Loucy (cell line): Measurements from ENCODE around the gene CNTNAP2.

Experiments used
- CTCF ChIP-seq: fragments of 200-600 bp; sonication (generic); conservative IDR thresholded peaks from 2 replicates; pipeline ENCODE4 v1.5.1; 2014; ENCODE audit warnings: mild to moderate bottlenecking, antibody characterized with exemption, low read length
- EZH2phosphoT487 ChIP-seq: fragments of 200-600 bp; IDR thresholded peaks from 2 replicates; pipeline ENCODE4 v1.6.1; 2018; ENCODE audit warnings: antibody characterized with exemption, mild to moderate bottlenecking, moderate library complexity, borderline replicate concordance

GRCh38 chr7:148026713-148027112, 1910.1 kb downstream of the CNTNAP2 start:
- TF ChIP-seq CTCF (no peak), EZH2phosphoT487 (no peak)
